Lower leg skin (tissue), 3 donors: ENCODE results near the gene CT83.

ENCODE experiments used
- POLR2A ChIP-seq, 2 donors: fragments of 450-650 bp; IDR thresholded peaks; one replicate each; pipeline ENCODE4 v1.6.1; 2016 to 2017; ENCODE audit warnings: antibody characterized with exemption in 2 of 2, mild to moderate bottlenecking in 1 of 2, moderate library complexity in 1 of 2
- TF ChIP-seq, protein P1 (sequence below), 3 donors: fragments of 450-650 bp; IDR thresholded peaks; one replicate each; pipeline ENCODE4 v1.5.1; 2016; ENCODE audit warnings: antibody characterized with exemption in 3 of 3, mild to moderate bottlenecking in 3 of 3, moderate library complexity in 2 of 3

DNA sequence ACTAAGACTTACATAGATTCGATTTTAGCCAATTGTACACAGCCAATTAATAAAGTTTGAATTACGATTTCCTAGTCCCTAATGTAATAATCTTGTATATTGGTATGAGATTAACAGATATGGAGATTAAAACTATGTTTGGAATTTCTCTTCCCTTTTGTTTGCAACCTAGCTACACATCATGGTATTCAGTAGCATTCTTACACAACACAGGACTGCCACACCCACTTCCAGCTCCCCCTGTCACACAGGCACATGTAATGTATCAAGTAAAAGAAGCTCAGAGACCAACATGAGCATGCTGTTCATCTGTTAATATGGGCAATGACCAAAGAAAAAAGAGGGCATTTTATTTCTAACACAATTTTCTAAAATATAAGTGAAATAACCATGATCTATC, 13.6 kb downstream of the CT83 start:
- TF ChIP-seq, protein P1, sequence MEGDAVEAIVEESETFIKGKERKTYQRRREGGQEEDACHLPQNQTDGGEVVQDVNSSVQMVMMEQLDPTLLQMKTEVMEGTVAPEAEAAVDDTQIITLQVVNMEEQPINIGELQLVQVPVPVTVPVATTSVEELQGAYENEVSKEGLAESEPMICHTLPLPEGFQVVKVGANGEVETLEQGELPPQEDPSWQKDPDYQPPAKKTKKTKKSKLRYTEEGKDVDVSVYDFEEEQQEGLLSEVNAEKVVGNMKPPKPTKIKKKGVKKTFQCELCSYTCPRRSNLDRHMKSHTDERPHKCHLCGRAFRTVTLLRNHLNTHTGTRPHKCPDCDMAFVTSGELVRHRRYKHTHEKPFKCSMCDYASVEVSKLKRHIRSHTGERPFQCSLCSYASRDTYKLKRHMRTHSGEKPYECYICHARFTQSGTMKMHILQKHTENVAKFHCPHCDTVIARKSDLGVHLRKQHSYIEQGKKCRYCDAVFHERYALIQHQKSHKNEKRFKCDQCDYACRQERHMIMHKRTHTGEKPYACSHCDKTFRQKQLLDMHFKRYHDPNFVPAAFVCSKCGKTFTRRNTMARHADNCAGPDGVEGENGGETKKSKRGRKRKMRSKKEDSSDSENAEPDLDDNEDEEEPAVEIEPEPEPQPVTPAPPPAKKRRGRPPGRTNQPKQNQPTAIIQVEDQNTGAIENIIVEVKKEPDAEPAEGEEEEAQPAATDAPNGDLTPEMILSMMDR (IDR thresholded peaks at IDR 0.05): no peak
- TF ChIP-seq POLR2A (IDR thresholded peaks at IDR 0.05): no peak
